Activated T-helper 1 cell treated with anti-CD3 and anti-CD28 coated beads, Interleukin-2, amount 50 U/mL, for 16 hours (primary cell): ENCODE measurements around the gene UQCC2.

Experiments
- DNase-seq, 2 donors: peaks; one replicate each; pipeline ENCODE4 v3.0.0-alpha.2; 2020; ENCODE audit warnings: low read depth in 1 of 2, low spot score in 1 of 2

UQCC2 gene

DNA sequence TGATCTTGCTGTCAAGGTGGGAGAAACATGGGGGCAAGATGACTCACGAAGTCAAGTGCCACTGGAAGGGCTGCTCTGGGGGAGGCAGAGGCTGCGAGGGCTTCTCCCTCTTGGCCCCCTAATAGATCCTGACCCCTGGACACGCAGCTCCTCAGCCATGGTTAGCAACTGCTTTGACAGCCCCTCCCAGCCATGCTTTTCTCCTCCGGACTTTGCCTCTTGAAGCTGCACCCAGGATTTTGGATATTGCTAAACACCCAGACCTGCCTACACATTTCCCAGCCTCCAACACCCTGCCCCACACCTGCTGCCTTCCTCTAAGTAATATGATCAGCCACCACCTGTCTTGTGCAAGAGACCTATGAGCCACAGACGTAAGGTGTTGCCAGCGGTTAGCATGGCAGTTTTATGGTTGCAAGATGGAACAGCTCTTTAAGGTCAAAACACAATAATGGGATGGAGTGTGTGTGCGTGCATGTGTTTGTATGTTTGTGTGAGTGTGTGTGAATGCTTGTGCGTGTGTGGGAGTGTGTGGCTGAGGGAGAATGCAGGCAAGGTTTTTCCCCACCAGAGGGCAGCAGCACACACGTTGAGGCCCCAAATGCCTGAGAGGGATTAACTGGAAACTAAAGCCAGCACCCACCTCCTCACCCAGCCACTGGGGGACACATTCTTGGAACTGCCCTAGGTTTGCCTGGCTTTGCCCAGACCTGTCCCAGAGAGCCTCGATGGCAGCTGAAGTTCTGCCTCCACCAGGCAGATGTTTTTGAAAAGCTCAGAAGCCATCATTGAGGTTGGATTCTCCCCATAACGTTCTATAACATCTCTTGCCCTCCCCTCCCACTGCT lies 32.7 kb upstream of the UQCC2 start:
- peak; percentile 49 to 53 for DNase-seq

DNA sequence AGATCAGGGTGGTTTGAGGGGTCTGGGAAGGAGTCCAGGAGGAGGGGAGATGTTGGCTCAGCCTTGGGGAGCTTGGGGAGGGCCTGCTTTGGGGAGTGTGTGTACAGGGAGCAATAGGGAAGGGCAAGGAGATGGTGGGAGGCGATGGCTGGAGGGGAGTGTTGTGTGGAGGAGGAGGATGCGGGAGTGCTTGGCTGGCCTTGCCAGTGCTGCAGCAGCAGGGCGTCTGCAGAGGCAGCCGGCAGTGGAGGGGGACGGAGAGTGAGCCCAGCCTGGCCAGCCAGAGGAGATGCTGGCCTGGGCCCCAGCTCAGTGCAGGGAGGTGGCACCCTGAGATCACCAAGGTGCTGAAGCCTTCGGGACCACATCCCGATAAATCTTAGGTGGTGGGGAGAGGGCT lies 31.3 kb upstream of the UQCC2 start:
- DNase-seq = no peak

DNA sequence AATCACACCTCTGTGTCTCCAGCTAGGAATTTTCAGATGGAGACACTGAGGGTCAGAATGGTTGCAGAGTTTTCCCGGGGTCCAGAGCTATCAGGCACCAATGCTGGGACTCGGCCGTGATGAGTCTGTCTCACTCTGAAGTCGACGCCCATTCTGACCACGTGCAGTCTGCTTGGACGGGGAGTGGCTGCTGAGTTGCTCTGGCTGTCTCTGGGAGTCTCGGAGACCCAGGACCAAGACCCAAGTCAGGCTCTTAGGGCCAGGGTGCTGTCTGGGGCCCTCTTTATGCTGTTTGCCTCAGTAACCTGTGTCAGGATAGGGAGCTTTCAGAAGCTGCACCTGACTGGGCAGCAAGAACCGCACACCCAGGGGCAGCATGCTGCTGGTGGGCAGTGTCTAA lies 30.6 kb upstream of the UQCC2 start:
- DNase-seq = no peak

DNA sequence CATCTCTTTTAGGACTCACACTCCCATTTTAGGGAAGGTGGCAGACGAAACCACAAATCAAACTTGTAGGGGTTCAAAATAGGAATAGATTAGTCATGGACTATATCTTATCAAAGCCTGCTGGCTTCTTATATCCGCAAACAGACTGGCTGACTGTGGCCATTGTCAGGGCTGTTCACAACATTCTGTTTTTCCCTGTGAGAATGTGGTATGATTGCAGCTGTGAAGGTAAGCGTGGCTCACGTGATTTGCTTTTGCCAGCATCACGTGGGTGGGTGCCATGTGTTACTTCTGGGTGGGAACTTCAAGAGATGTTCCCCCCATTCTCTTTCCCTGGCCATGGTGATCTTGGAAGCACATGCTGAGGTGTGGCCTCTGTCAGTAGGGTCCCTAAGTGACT lies 29.3 kb upstream of the UQCC2 start:
- DNase-seq = no peak

DNA sequence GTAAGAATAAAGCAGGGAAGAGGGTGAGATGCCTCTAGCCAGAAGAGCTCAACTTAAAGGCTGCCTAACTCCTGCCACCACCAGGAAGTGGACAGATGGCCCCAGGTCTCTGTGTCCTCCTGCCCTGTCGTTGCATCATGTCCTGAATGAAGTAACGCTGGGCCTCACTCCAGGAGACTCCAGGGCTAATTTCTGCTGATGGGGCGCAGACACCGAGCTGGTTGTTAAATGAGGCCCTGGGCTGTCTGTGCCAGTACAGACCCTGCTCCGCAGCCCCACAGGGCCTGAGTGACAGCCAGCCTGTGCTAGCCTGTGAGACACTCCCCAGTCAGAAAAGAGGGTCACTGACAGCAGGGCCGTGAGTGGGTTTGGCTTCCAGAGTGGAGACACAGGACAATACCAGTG lies 28.7 kb upstream of the UQCC2 start:
- no peak for DNase-seq

DNA sequence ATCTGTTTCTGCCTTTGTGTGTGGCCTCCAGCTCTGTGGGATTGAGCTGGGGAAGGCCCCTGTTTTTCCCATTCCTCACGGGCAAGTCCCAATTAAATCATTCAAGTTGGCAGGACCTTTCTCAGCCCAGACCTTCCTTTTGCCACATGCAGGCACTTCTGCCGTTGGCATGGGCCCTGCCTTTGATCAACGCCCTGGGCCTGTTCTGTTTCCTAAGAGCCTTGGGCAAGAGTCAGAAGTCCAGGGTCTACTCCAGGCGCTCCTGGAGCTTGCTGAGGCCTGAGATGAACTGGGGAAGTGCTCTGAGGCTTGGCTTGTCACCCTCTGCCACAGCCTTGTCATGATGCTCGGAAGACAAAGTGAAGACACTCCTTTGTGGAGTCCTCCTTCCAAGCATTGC lies 28.1 kb upstream of the UQCC2 start:
- DNase-seq = no peak

DNA sequence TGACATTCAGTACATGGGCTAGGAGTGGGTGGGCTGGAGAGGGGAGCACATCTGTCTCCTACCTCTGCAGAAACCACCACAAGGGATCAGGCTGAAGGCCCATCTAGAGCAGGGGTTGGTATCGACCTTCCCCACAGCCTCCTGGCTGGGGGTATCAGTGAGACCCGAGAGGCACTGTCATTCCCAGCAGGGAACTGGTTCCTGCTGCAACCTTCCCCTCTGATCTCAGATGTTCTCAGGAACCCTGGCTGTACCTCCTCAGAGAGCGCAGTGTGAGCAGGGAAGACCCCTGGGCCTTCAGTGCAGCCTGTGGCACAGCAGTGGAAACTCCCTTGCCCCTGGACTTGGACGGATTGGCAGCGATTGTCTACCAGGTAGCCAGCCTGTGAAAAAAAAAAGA lies 27.4 kb upstream of the UQCC2 start:
- DNase-seq = no peak

DNA sequence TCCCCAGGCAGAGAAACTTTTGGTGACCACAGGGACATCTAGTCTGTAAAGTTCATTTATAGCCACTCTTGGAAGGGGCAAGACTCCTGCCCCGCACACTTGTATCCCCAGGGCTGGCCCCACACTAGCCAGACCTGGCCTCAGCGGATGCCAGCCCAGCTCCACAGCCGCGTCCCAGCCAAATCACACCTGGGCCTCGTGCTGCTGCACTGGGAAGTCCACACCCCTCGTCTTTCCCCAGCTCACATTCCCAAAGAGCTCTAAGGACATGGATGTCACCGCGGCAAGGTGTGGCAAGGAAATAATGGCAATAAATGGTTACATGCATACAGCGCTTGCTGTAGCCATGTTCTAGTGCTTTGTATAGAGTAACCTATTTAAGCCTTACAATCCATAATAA lies 26.7 kb upstream of the UQCC2 start:
- no peak for DNase-seq

DNA sequence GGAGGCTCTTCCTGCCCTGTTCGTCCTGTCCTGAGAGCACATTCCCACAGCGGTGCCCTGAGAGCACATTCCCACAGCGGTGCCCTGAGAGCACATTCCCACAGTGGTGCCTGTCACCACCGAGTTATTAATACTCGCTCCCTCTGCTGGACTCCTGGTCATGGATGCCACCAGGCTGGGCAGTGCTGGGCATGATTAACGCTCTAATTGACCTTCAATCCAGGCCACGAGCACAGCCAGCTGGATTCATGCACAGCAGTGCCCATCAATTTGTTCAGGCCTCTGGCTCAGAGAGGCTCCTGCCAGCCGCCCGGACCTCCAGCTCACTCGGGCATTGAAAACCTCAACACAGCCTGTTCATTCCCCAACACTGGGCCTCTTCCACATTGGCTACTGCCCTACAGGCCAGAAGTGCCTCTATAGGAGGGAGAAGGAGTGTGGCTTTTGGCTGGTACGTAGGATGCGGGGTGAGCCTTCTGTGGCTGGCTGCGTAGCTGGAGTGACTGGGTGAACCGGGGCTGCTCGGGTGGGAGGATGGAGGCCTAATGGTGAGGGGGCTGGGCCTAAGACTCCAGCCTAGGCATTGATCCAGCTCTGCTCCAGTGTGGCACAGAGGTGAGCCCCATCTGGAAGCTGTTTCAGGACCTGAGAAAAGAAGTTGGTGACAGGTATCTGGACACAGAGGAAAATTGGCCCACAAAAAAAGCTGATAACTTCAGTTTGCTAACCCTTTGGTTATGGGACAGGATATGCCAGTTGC lies 25.9 kb upstream of the UQCC2 start:
- DNase-seq = no peak

DNA sequence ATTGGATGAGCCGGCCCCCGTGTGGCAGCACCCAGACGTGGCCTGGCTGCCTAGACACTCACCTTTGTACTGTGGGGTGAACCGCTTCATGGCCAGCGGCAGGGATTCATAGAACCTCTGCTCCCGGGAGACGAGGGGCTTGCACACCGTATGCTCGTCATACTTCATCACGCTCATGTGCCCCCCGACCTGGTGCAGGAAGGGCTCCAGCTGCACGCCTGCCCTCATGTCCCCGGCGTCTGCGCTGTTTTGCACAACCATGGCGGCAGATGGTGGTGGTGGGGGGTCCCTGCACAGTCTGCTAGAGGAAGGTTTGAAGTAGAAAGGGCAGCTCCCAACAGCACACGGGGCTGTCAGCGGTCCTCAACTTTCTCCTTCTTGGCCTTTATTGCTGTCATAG lies 23.7 kb upstream of the UQCC2 start:
- no peak for DNase-seq

DNA sequence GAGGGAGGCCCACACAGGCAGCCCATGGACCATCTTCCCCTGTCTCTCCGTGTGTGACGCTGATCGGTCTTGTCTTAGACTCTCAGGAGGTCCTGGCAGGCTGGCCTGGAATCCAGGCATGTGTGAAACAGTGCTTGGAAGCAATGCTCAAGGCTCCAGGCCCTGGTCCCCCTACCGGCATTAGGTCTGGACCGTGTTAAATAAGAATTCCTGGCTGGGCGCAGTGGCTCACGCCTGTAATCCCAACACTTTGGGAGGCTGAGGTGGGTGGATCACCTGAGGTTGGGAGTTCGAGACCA lies 22.2 kb upstream of the UQCC2 start:
- DNase-seq = no peak

DNA sequence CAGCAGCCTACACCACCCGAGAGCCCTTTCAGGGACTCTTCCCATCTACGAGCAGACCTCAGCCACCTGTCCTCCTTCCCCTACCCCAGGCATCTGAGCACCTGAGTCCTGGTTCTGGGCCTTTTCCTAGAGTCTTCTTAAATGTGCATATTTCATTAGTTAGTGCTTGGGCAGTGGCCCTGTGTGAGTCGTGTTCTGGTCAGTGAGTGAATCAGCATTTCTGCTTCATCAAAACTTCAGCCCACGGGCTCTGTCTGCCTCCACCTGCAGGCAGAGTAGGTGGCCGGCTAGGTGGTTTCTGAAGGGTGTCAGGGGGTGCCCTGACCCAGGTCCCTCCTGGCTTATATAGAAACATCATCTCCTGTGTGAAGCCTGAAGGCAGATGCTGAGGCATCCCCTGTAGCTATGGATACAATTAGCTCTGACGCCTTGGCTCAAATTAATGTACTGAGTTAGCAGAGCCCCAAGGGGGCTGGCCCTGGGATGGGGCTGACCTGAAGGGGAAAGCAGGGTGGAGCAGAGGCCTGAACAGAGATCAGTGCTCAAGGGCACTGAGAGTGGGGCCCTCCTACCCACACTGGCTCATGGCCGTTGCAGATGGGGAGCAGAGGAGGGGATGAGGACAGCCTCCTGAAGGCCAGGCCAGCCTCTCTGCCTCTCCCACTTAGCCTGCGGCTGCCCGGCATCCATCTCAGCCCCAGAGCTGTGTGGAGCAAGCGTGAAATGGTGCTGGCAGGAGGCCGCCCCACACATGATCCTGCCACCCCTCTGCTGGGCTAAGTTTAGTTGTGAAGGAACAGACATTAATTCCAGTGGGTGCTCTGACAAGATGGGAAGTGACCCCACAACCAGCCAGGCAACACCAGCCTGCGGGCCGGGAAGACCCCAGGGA lies 21.6 kb upstream of the UQCC2 start:
- DNase-seq = no peak

DNA sequence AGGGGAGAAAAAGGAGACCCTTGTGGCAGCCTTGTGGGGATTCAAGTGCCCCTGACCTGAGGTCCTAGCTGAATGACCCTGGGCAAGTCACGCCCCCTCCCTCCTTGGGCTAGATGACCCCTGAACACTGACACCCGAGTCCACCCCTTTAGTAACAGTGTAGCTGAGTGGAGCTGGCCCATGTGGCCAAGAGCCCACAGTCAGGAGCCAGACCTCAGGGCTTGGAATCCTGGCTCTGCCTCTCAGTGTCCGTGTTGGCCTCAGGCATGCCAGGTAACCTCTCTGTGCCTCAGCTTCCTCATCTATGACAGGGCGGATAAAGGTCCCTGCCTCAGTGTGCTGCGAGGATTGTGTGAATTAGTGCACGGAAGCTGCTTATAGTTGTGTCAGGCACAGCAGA lies 20.9 kb upstream of the UQCC2 start:
- DNase-seq = no peak

DNA sequence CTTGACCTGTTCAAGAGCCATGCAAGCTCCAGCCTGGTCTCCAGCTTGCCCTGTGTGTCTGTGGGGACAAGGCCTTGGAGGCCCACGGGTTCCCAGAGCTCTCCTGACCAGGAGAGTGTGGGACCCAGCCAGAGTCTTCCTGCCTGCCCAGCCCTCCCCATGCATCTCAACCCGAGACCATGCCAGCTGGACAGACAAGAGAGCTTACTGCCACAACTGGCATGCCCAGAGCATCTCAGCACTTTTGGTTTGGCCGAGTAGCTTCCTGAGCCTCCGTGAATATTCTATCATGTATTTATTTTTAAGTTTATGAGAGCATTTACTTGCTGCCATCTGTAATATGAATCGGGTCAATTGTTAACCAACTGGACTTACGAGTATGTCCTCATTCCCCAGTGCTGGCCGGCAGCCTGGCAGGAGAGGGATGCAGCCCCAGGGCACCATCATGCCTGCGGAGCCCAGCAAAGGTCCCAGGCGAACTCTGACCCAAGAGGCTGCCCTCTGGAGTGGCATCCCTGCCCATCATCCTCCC lies 20.3 kb upstream of the UQCC2 start:
- no peak for DNase-seq

DNA sequence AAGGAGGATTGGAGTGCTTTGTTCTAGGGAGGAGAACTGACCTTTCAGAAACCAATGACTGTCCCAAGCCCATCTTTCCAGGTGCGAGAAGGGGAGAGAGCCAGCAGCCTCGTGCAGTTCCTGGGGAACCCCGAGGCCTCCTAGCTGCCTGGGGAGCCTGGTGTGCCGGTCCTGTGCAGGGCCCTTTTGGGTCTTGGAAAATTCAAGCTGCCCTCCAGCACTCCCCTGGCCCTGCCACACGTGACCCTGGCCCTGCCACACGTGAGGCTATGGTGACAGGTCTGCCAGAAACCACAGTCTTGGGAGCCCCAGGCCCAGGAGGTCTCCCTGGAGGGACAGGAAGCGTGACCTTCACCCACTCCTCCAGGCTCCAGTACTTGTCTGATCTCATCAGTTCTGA lies 19.5 kb upstream of the UQCC2 start:
- no peak for DNase-seq

DNA sequence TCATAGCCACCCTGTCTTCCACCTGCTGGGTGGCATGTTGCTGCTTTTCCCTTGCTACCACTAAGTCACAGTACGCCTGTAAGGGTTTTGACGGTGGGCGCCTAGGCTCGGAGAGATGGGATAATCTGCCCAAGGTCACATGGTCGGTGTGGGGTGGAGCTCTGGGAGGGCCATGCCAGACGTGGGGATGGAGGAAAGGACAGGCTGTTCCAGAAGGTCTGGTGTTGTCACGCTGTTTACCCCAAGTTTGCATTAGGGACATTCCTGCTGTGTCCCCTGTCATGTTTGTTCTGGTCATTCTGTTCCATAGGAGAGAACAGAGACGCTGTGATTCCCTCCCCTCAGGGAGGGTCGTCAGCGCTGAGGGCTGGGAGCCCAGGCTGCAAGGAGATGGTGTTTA lies 19.1 kb upstream of the UQCC2 start:
- no peak for DNase-seq

DNA sequence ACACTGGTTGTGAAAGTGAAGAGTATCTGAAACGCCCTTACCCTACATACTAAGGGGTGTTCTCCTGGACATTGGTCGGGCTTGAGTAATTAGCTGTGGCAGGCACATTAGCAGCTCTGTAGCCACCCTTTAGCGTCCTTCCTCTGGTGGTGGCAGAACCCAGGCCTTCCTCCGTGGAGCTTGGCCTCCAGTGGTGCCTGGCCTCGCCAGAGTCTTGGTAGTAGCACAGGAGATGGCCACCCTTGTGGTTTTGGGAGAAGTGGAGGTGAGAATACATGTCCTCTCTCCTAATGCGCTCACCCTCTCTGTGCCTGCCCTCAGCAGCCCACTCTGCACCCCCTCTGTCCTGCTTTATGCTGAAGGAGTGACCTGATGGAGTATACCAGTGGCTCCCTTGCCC lies 17.6 kb upstream of the UQCC2 start:
- no peak for DNase-seq

DNA sequence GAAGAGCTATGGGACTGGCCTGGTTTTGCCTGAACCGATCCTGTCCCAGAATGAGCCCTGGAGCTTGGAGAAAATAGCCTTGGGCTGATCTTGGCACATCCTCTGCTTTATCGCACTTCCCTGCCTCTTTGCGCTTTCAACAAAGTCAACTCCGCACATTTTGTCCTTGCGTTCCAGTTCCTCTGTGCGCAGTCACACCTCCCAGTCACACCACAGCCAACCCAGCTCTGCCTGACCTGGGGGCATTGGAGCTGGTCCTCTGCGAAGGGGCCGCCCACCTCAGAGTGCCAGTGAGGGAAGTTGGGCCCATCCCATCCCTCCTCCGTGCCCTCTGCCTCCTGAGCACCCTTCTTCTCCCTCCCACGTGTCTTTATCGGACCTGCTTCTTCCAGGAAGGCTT lies 16.9 kb upstream of the UQCC2 start:
- no peak for DNase-seq

DNA sequence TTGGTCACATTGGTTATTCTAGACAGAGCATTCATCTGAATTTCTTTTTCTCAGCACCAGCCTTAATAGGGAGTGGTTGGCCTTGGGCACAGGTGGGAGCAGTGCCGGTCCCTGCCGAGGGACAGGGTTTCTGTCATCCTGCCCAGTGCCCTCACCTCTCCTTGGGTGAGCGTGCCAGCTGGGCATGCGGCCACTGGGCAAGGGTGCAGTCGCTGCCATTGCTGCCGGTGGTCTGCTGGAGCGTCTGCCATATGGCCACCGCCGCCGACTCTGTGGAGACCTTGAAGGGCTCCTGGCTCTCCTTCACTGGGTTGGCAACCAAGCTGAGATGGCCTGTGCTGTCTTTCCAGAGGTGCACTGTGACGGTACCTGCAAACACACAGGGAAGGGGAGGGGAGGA lies 16.4 kb upstream of the UQCC2 start:
- no peak for DNase-seq

DNA sequence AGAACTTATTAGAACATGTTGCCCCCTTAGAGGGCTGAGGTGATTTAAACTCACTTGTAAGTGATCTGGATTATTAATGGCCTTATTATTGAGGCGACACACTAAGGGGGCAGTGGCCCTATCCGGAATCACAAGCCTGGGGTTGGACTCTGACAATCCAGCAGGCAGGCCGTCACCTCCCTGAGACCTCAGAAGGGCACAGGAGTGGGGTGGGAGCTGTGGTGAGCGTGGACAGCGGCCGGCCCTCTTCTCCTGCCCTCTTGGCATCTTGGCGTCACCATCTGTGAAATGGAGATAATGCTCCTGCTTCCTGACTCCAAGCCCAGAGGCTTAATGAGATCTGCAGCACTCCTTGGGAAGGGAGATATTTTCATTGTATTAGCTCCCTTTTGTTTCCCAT lies 15.6 kb upstream of the UQCC2 start:
- no peak for DNase-seq

DNA sequence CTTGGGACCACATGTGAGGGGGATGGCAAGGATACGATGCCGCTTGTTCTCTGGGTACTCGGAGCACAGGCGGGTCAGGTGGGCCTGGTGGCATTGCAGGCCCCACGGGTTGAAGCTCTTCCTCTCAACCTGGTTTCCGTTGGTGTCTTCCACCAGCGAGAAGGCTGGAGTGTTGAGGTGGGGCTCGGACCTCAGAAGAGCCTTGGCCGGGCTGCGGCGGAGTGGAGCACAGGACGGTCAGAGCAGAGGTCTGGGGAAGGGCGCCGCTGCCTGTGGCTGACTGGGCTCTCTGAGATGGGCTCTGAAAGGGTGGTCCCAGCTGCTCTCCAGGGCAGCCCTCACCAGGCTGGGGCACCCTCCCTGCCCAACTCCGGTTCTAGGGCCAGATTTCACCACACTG lies 15.2 kb upstream of the UQCC2 start:
- no peak for DNase-seq
